Measurements from ENCODE around the gene CD99L2. TPM values are rescaled to one million over a fixed set of nuclear protein-coding genes. Genes with fewer than 3 reads are reported as not detected.
A peak's percentile ranks its signal among the peaks of the same experiment; 100 is the strongest.

The CD99L2 gene
- total and polyA plus RNA-seq, 4 donors: 9.7 to 39.8 (median 23.8) TPM

DNA sequence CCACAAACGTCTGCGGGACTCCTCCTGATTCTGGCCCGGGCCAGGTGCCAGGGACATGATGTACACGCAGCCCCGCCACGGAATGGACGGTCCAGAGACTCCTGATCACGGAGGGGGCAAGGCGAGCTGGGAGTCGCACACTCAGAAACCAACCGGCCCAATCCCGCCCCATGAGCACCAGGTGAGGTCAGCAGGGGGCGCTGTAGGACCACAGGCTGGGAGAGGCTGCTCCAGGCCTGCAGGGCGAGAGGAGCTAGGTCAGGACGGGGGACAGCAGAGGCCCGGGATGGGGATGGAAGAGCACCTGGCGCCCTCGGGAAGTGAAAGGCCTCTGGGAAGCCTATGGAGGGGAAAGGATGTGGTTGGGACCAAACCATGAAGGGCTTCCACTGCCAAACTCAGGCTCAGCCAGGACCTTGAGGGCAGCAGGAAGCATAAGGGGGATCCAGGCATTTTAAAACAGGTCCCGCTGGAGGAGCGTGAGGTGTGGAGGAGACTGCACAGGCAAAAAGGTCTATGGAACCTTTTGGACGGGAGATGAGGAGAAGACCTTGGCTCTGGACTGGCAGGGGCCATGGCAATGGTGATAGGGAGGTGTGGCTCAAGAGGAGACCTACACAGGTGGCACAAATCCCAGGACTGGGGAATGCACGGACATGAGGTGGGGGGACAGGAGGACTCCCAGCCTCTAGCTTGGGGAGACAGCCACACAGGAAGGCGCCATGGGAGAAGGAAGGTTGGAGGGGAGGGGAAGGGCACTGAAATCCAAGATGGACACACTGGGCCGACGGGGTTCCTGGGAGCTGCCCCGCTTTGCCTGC, 126.1 kb downstream of the CD99L2 start:
- no peak overlapping the region for H3K9ac ChIP-seq (ENCODE audit: low read depth in 1 of 2, low read length in 2 of 2)
- no peaks in the 10 kb centered on the region for H3K9me3 ChIP-seq (ENCODE audit: control insufficient read depth in 4 of 4, low read length in 3 of 4)
- no peaks in the 10 kb centered on the region for H3K27me3 ChIP-seq (ENCODE audit: control insufficient read depth in 4 of 4, insufficient read depth in 4 of 4, low read length in 3 of 4)
- H3K4me1 ChIP-seq (ENCODE audit: control insufficient read depth in 4 of 4, insufficient read depth in 4 of 4, low read length in 3 of 4): peaks cover 0 to 5% (median 1%) of the 10 kb centered on the region in 4 donors
- H3K4me3 ChIP-seq (ENCODE audit: low read depth in 1 of 3, low read length in 3 of 3): no peak overlapping the region
- no peak overlapping the region for H3K27ac ChIP-seq (ENCODE audit: low read depth in 1 of 2, low read length in 2 of 2)
- 32% methylated on average over 26 of the region's 26 CpGs for WGBS
- peak; percentile 82 for DNase-seq (ENCODE audit: low spot score)
- peak; percentile 93 to 96 for TF ChIP-seq RAD21 (IDR thresholded peaks at IDR 0.05)
- TF ChIP-seq, protein P1, sequence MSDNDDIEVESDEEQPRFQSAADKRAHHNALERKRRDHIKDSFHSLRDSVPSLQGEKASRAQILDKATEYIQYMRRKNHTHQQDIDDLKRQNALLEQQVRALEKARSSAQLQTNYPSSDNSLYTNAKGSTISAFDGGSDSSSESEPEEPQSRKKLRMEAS (IDR thresholded peaks at IDR 0.05): no peak
- TF ChIP-seq, protein P2, sequence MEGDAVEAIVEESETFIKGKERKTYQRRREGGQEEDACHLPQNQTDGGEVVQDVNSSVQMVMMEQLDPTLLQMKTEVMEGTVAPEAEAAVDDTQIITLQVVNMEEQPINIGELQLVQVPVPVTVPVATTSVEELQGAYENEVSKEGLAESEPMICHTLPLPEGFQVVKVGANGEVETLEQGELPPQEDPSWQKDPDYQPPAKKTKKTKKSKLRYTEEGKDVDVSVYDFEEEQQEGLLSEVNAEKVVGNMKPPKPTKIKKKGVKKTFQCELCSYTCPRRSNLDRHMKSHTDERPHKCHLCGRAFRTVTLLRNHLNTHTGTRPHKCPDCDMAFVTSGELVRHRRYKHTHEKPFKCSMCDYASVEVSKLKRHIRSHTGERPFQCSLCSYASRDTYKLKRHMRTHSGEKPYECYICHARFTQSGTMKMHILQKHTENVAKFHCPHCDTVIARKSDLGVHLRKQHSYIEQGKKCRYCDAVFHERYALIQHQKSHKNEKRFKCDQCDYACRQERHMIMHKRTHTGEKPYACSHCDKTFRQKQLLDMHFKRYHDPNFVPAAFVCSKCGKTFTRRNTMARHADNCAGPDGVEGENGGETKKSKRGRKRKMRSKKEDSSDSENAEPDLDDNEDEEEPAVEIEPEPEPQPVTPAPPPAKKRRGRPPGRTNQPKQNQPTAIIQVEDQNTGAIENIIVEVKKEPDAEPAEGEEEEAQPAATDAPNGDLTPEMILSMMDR (IDR thresholded peaks at IDR 0.05; ENCODE audit: low read depth, low read length, missing input control): peak; percentile 83
- TF ChIP-seq, protein P3, sequence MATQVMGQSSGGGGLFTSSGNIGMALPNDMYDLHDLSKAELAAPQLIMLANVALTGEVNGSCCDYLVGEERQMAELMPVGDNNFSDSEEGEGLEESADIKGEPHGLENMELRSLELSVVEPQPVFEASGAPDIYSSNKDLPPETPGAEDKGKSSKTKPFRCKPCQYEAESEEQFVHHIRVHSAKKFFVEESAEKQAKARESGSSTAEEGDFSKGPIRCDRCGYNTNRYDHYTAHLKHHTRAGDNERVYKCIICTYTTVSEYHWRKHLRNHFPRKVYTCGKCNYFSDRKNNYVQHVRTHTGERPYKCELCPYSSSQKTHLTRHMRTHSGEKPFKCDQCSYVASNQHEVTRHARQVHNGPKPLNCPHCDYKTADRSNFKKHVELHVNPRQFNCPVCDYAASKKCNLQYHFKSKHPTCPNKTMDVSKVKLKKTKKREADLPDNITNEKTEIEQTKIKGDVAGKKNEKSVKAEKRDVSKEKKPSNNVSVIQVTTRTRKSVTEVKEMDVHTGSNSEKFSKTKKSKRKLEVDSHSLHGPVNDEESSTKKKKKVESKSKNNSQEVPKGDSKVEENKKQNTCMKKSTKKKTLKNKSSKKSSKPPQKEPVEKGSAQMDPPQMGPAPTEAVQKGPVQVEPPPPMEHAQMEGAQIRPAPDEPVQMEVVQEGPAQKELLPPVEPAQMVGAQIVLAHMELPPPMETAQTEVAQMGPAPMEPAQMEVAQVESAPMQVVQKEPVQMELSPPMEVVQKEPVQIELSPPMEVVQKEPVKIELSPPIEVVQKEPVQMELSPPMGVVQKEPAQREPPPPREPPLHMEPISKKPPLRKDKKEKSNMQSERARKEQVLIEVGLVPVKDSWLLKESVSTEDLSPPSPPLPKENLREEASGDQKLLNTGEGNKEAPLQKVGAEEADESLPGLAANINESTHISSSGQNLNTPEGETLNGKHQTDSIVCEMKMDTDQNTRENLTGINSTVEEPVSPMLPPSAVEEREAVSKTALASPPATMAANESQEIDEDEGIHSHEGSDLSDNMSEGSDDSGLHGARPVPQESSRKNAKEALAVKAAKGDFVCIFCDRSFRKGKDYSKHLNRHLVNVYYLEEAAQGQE (IDR thresholded peaks at IDR 0.05): no peak
- peaks cover 0 to 3% (median under 1%) of the 10 kb centered on the region in 4 donors for H3K36me3 ChIP-seq (ENCODE audit: control insufficient read depth in 4 of 4, insufficient read depth in 3 of 4, low read depth in 1 of 4, low read length in 3 of 4)

DNA sequence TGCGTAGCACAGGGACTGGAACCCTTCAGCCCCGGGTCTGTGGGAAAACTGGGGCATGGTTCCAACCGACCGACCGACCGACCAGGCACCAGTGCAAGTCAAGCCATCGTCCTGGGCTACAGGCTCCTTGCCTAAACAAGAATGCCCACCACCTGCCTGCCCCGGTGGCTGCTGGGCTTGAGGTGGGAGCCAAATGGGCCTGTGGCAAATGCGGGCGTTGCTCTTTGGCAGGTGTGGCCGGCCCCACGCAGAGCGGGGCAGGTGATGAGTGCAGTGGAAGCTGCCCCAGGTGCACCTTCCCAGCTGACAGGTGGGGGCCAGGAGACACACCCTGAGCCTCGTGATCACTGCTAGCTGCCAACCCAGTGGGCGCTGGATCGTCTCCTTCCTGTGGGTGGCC, 127.4 kb downstream of the CD99L2 start:
- DNase-seq (ENCODE audit: low spot score): no peak
- peaks cover 0 to 5% (median 1%) of the 10 kb centered on the region in 4 donors for H3K4me1 ChIP-seq (ENCODE audit: control insufficient read depth in 4 of 4, insufficient read depth in 4 of 4, low read length in 3 of 4)
- peaks cover 0 to 3% (median 0%) of the 10 kb centered on the region in 4 donors for H3K36me3 ChIP-seq (ENCODE audit: control insufficient read depth in 4 of 4, insufficient read depth in 3 of 4, low read depth in 1 of 4, low read length in 3 of 4)
- no peaks in the 10 kb centered on the region for H3K9me3 ChIP-seq (ENCODE audit: control insufficient read depth in 4 of 4, low read length in 3 of 4)
- no peaks in the 10 kb centered on the region for H3K27me3 ChIP-seq (ENCODE audit: control insufficient read depth in 4 of 4, insufficient read depth in 4 of 4, low read length in 3 of 4)
- no peak overlapping the region for H3K9ac ChIP-seq (ENCODE audit: low read depth in 1 of 2, low read length in 2 of 2)
- no peak overlapping the region for H3K27ac ChIP-seq (ENCODE audit: low read depth in 1 of 2, low read length in 2 of 2)
- no peak overlapping the region for H3K4me3 ChIP-seq (ENCODE audit: low read depth in 1 of 3, low read length in 3 of 3)
- 92% methylated on average over 16 of the region's 16 CpGs for WGBS
- no peak for TF ChIP-seq YY1 (IDR thresholded peaks at IDR 0.05)
- no peak for TF ChIP-seq RXRA (IDR thresholded peaks at IDR 0.05)
- TF ChIP-seq NR2F2 (IDR thresholded peaks at IDR 0.05): no peak
- no peak for TF ChIP-seq RAD21 (IDR thresholded peaks at IDR 0.05)
- TF ChIP-seq, protein P4, sequence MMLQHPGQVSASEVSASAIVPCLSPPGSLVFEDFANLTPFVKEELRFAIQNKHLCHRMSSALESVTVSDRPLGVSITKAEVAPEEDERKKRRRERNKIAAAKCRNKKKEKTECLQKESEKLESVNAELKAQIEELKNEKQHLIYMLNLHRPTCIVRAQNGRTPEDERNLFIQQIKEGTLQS (IDR thresholded peaks at IDR 0.05): no peak
- TF ChIP-seq HNF4A (conservative IDR thresholded peaks at IDR 0.05): no peak

DNA sequence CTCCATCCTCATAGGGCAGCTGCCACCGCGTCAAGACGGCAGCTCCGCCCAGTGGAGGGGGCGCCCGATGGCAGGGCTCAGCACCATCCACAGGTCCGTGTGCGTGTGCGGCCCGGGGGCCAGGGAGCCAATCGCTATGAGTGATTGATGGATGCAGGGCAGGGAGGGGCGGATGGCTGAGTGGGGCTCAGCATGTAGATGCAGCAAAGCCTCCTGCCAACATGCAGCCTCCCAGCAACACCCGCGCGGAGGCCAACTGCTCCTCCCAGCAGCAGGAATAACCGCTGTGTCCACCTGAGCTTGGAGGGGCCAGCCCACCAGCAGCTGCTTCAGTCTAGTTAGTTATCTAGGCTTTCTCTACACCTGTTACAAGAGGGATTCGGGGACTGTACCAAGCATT, 127.8 kb downstream of the CD99L2 start:
- no peaks in the 10 kb centered on the region for H3K9me3 ChIP-seq (ENCODE audit: control insufficient read depth in 4 of 4, low read length in 3 of 4)
- H3K27me3 ChIP-seq (ENCODE audit: control insufficient read depth in 4 of 4, insufficient read depth in 4 of 4, low read length in 3 of 4): no peaks in the 10 kb centered on the region
- WGBS: 96% methylated on average over 17 of the region's 17 CpGs
- H3K4me3 ChIP-seq (ENCODE audit: low read depth in 1 of 3, low read length in 3 of 3): no peak overlapping the region
- no peak overlapping the region for H3K27ac ChIP-seq (ENCODE audit: low read depth in 1 of 2, low read length in 2 of 2)
- no peak overlapping the region for H3K9ac ChIP-seq (ENCODE audit: low read depth in 1 of 2, low read length in 2 of 2)
- H3K36me3 ChIP-seq (ENCODE audit: control insufficient read depth in 4 of 4, insufficient read depth in 3 of 4, low read depth in 1 of 4, low read length in 3 of 4): peaks cover 0 to 3% (median 0%) of the 10 kb centered on the region in 4 donors
- no peak for DNase-seq (ENCODE audit: low spot score)
- H3K4me1 ChIP-seq (ENCODE audit: control insufficient read depth in 4 of 4, insufficient read depth in 4 of 4, low read length in 3 of 4): peaks cover 0 to 5% (median 1%) of the 10 kb centered on the region in 4 donors
- no peak for TF ChIP-seq RAD21 (IDR thresholded peaks at IDR 0.05)
- no peak for TF ChIP-seq JUND (IDR thresholded peaks at IDR 0.05)
- no peak for TF ChIP-seq NR2F2 (IDR thresholded peaks at IDR 0.05)
- no peak for TF ChIP-seq YY1 (IDR thresholded peaks at IDR 0.05)
- TF ChIP-seq RXRA (IDR thresholded peaks at IDR 0.05): no peak
- TF ChIP-seq HNF4A (conservative IDR thresholded peaks at IDR 0.05): no peak
- TF ChIP-seq GABPA (IDR thresholded peaks at IDR 0.05 in 1 of 2, conservative IDR thresholded peaks at IDR 0.05 in 1 of 2): no peak
- TF ChIP-seq, protein P4 (IDR thresholded peaks at IDR 0.05): no peak
- TF ChIP-seq, protein P5, sequence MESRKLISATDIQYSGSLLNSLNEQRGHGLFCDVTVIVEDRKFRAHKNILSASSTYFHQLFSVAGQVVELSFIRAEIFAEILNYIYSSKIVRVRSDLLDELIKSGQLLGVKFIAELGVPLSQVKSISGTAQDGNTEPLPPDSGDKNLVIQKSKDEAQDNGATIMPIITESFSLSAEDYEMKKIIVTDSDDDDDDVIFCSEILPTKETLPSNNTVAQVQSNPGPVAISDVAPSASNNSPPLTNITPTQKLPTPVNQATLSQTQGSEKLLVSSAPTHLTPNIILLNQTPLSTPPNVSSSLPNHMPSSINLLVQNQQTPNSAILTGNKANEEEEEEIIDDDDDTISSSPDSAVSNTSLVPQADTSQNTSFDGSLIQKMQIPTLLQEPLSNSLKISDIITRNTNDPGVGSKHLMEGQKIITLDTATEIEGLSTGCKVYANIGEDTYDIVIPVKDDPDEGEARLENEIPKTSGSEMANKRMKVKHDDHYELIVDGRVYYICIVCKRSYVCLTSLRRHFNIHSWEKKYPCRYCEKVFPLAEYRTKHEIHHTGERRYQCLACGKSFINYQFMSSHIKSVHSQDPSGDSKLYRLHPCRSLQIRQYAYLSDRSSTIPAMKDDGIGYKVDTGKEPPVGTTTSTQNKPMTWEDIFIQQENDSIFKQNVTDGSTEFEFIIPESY (IDR thresholded peaks at IDR 0.05): no peak
- TF ChIP-seq FOXA2 (IDR thresholded peaks at IDR 0.05): no peak
- TF ChIP-seq, protein P1 (IDR thresholded peaks at IDR 0.05): no peak
- TF ChIP-seq SP1 (IDR thresholded peaks at IDR 0.05): no peak
